Ishikawa (cell line): ENCODE measurements around the gene TNS1.

Experiments
- CEBPB ChIP-seq: IDR thresholded peaks from 2 replicates; pipeline ENCODE4 v1.6.1; 2012
- EGR1 ChIP-seq: IDR thresholded peaks from 2 replicates; pipeline ENCODE4 v1.6.1; 2012
- EP300 ChIP-seq: IDR thresholded peaks from 2 replicates; pipeline ENCODE4 v1.6.1; 2012; ENCODE audit warnings: borderline replicate concordance
- FOXM1 ChIP-seq: IDR thresholded peaks from 2 replicates; pipeline ENCODE4 v1.6.1; 2012; ENCODE audit warnings: low read depth, borderline replicate concordance
- MAX ChIP-seq: IDR thresholded peaks from 2 replicates; pipeline ENCODE4 v1.6.1; 2012
- NFIC ChIP-seq: IDR thresholded peaks from 2 replicates; pipeline ENCODE4 v1.6.1; 2012
- RAD21 ChIP-seq: IDR thresholded peaks from 2 replicates; pipeline ENCODE4 v1.6.1; 2012; ENCODE audit warnings: low read depth
- REST ChIP-seq: IDR thresholded peaks from 2 replicates; pipeline ENCODE4 v1.6.1; 2012; ENCODE audit warnings: low read depth, mild to moderate bottlenecking
- TAF1 ChIP-seq: IDR thresholded peaks from 2 replicates; pipeline ENCODE4 v1.6.1; 2012; ENCODE audit warnings: low read depth, mild to moderate bottlenecking
- TCF12 ChIP-seq: IDR thresholded peaks from 2 replicates; pipeline ENCODE4 v1.6.1; 2012; ENCODE audit warnings: low read depth
- YY1 ChIP-seq: IDR thresholded peaks from 2 replicates; pipeline ENCODE4 v1.6.1; 2012; ENCODE audit warnings: low read depth
- ZBTB7A ChIP-seq: IDR thresholded peaks from 2 replicates; pipeline ENCODE4 v1.6.1; 2012; ENCODE audit warnings: low read depth

- TF ChIP-seq REST (no peak), EP300 (no peak), TAF1 (no peak), RAD21 (no peak), FOXM1 (no peak), CEBPB (no peak), NFIC (no peak), YY1 (no peak), MAX (no peak), TCF12 (no peak), EGR1 (no peak), ZBTB7A (no peak)
Measured at GRCh38 chr2:217766356-217766755, 236.4 kb downstream of the TNS1 start.
